Esophagus squamous epithelium (tissue), 5 donors: ENCODE measurements around the gene CAVIN1. TPM values are rescaled to one million over a fixed set of nuclear protein-coding genes. Genes with fewer than 3 reads are reported as not detected.
"Not testable (repeated sequence)": the region's sequence is repeated elsewhere in the genome, so short reads cannot be mapped to it uniquely, and the experiment has no call there.

ENCODE experiments used
- DNase-seq: peaks from one replicate; lab custom pipeline; 2025; lab: John Stamatoyannopoulos, UW
- H3K27ac ChIP-seq, 4 donors: fragments of 200-600 bp; sonication (generic); one replicate each; pipeline ENCODE4 v1.5.1; 2016 to 2019; ENCODE audit warnings: mild to moderate bottlenecking in 1 of 4
- H3K27me3 ChIP-seq, 4 donors: fragments of 200-600 bp; sonication (generic); 1 replicate in 3 of 4; 2 replicates in 1 of 4; pipeline versions ENCODE4 v1.5.1 to v1.6.0; 2017 to 2021; ENCODE audit warnings: antibody characterized with exemption in 1 of 4
- H3K36me3 ChIP-seq, 3 donors: fragments of 200-600 bp; sonication (generic); one replicate each; pipeline ENCODE4 v1.5.1; 2016 to 2019
- H3K4me1 ChIP-seq, 3 donors: fragments of 200-600 bp; sonication (generic); one replicate each; pipeline ENCODE4 v1.5.1; 2017 to 2019
- H3K4me3 ChIP-seq, 4 donors: fragments of 200-600 bp; sonication (generic); 1 replicate in 3 of 4; 2 replicates in 1 of 4; pipeline ENCODE4 v1.5.1; 2016 to 2019; ENCODE audit warnings: mild to moderate bottlenecking in 2 of 4, moderate library complexity in 1 of 4
- H3K9me3 ChIP-seq, 3 donors: fragments of 200-600 bp; sonication (generic); one replicate each; pipeline ENCODE4 v1.5.1; 2016 to 2019
- POLR2A ChIP-seq, 4 donors: fragments of 450-650 bp; IDR thresholded peaks; one replicate each; pipeline ENCODE4 v1.6.1; 2017; ENCODE audit warnings: antibody characterized with exemption in 4 of 4, mild to moderate bottlenecking in 4 of 4, moderate library complexity in 3 of 4
- WGBS, 2 donors: methylation state at CpG; one replicate each; pipeline ENCODE4 v1.1.5; 2018; 5-methylcytosine and 5-hydroxymethylcytosine counted together
- intact Hi-C: fragments of 100-400 bp; cut with DNase I; formaldehyde crosslinking; loops from one replicate; pipeline ENCODE4 v1.15.0; 2022
- total RNA-seq, 4 donors: library from RNA; depleted of rRNA; stranded (reverse); fragments of >200 nt; gene quantifications; one replicate each; pipeline ENCODE4 v1.1.0, GENCODE V29; 2016
- TF ChIP-seq, protein P1 (sequence below), 6 experiments: fragments of 450-650 bp in 4 of 6; fragments of 200-600 bp in 2 of 6; sonication (generic) in 2 of 6; IDR thresholded peaks; one replicate each; pipeline ENCODE4 v1.5.1; 2016 to 2019; ENCODE audit warnings: antibody characterized with exemption in 6 of 6, mild to moderate bottlenecking in 4 of 6, moderate library complexity in 4 of 6
- donor health status: DM: yes; HTN: yes; CAD: no.

The CAVIN1 gene
- total RNA-seq, 4 donors from 2014 or later: 67.8 to 210 (median 113) TPM

DNA sequence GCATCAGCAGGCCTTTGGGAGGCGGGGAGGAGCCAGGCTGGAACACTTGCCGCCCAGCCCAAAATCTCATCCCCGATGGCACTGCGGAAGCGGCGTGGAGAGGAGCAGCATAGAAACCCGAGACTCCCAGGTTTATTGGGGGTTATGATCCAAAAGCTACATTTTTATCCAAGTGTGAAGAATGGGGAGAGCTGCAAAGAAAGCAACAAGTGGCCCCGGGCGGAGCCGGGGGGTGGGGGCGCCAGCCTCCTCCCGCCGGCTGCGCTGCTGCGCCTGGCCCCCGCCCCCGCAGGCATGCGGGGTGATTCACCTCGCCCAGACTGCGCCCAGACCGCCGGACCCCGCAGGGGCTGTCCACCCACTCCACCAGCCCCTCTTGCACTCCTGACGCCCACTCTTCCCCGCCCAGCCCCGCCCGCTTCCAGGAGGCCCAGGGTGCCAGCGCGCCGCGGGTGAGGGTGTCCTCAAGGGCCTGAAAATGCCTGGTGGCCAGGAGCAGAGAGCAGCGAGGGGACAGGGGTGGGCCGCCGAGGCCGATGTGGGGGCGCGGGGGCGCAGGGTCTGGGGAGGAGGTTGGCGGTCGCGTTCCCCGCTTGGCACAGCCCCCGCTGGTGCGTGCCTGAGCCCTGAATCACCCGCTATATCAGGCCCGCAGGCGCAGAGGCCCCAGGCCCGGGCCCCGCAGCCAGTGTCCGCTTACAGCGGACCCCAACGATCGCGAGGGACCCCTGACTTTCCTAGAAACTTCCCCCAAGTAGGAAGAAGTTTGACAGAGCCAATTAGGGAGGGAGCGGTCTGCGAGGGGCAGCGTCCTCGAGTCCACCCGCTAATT, 1.3 kb downstream of the CAVIN1 start:
- WGBS, 2 donors: 1 to 43% methylated on average over 6 to 15 of the region's 59 CpGs
- H3K4me1 ChIP-seq: peaks cover 15 to 88% (median 34%) of the 10 kb centered on the region in 3 donors
- no peaks in the 10 kb centered on the region for H3K9me3 ChIP-seq
- intact Hi-C loops: loop anchor here (10.0 kb wide), 1 partner anchor 93 kb away; no protein-coding TSS in a partner anchor
- DNase-seq: no peak
- TF ChIP-seq, protein P1, sequence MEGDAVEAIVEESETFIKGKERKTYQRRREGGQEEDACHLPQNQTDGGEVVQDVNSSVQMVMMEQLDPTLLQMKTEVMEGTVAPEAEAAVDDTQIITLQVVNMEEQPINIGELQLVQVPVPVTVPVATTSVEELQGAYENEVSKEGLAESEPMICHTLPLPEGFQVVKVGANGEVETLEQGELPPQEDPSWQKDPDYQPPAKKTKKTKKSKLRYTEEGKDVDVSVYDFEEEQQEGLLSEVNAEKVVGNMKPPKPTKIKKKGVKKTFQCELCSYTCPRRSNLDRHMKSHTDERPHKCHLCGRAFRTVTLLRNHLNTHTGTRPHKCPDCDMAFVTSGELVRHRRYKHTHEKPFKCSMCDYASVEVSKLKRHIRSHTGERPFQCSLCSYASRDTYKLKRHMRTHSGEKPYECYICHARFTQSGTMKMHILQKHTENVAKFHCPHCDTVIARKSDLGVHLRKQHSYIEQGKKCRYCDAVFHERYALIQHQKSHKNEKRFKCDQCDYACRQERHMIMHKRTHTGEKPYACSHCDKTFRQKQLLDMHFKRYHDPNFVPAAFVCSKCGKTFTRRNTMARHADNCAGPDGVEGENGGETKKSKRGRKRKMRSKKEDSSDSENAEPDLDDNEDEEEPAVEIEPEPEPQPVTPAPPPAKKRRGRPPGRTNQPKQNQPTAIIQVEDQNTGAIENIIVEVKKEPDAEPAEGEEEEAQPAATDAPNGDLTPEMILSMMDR (IDR thresholded peaks at IDR 0.05): no peak
- TF ChIP-seq POLR2A (IDR thresholded peaks at IDR 0.05): no peak
- H3K4me3 ChIP-seq: peak overlapping the region; percentile 59 to 95 (median 86)
- H3K36me3 ChIP-seq: no peaks in the 10 kb centered on the region
- H3K27me3 ChIP-seq: peaks cover 0 to 18% (median 0%) of the 10 kb centered on the region in 4 donors
- H3K27ac ChIP-seq: peak overlapping the region; percentile 91 to 99 (median 96)

DNA sequence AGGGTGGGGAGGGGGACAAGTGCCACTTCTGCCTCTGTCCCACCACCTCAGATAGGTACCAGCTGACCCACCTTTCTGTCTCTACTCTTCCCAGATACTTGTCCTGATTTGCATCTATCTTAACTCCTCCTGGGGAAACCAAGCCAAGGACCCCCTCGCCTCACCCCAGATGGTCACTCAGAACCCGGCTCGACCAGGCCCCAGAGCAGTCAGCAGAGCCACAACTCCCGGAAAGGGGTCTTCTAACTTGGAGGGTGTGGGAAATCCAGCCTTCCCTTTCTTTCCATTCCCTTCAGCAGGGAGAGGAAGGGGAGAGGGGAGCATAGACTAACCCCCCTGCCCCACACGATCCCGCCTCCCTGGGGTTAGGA, 1.9 kb downstream of the CAVIN1 start:
- intact Hi-C loops: loop anchor here (10.0 kb wide), 1 partner anchor 94 kb away; no protein-coding TSS in a partner anchor
- Histone ChIP-seq H3K36me3 (no peaks in the 10 kb centered on the region), H3K4me3 (peak overlapping the region; percentile 59 to 95 (median 86)), H3K4me1 (peaks cover 15 to 94% (median 39%) of the 10 kb centered on the region in 3 donors), H3K27me3 (peaks cover 0 to 18% (median 0%) of the 10 kb centered on the region in 4 donors), H3K9me3 (no peaks in the 10 kb centered on the region), H3K27ac (peak overlapping the region; percentile 91 to 99 (median 96))
- DNase-seq: no peak
- 0 to 14% methylated on average over 5 of the region's 6 CpGs for WGBS, 2 donors
- TF ChIP-seq POLR2A (IDR thresholded peaks at IDR 0.05): no peak
- TF ChIP-seq, protein P1 (IDR thresholded peaks at IDR 0.05): no peak

DNA sequence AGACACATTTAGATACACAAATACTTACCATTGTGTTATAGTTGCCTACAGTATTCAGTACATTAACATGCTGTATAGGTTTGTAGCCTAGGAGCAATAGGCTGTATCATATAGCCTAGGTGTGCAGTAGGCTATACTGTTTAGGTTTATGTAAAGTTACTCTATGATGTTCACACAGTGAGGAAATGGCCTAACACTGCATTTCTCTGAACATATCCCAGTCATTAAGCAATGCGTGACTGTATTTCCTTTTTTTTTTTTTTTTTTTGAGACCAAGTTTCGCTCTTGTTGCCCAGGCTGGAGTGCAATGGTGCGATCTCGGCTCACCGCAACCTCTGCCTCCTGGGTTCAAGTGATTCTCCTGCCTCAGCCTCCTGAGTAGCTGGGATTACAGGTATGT, 5.1 kb downstream of the CAVIN1 start:
- H3K9me3 ChIP-seq, intact Hi-C loops, H3K4me3 ChIP-seq, H3K36me3 ChIP-seq, DNase-seq: not testable (repeated sequence)
- H3K27me3 ChIP-seq: peaks cover 0 to 11% (median 0%) of the 10 kb centered on the region in 4 donors
- H3K27ac ChIP-seq: peak overlapping the region in 3 of 4 donors; percentile 30 to 97 (median 95)
- peaks cover 16 to 100% (median 53%) of the 10 kb centered on the region in 3 donors for H3K4me1 ChIP-seq
- WGBS, 2 donors: 48 to 71% methylated on average over 4 to 5 of the region's 5 CpGs

DNA sequence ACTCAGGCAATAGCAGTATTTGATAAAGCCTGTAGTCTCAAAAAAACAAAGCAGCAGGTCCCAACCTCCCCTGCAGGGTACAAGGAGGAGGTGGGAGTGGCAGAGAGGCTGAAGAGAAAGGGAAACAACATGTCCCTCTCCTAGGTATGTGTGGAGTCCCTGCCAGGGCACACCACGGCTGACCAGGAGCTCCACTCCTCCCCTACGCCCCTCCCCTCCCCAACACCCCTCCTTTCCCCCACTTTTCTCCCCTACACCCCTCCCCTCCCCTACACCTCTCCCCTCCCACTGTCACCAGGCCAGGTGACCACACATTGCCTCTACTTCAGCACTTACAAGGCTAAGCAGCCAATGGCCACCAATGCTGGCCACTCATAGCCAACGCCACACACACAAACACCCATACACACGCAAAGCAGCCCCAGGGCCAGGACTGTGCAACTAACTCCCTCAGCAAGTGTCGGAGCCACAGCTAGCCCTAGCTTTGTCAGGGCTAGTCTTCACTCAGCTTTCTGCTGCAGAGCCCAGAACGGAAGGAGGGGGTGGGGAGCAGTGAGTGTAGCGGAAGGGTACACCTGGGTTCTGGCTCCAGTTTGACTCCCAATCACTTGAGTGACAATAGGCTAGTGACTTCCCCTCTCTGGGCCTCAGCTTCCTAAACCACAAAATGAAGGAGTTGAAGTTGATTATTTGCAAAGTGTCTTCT, 8.2 kb downstream of the CAVIN1 start:
- Histone ChIP-seq H3K9me3 (no peaks in the 10 kb centered on the region), H3K4me3 (peak overlapping the region in 3 of 4 donors; percentile 6 to 50 (median 17)), H3K36me3 (no peaks in the 10 kb centered on the region), H3K27me3 (no peaks in the 10 kb centered on the region), H3K27ac (peak overlapping the region; percentile 57 to 97 (median 76)), H3K4me1 (peaks cover 26 to 100% (median 76%) of the 10 kb centered on the region in 3 donors)
- no peak for DNase-seq
- intact Hi-C loops: no loop called here
- 7 to 19% methylated on average over 4 to 5 of the region's 7 CpGs for WGBS, 2 donors
- TF ChIP-seq, protein P1 (IDR thresholded peaks at IDR 0.05): no peak
- TF ChIP-seq POLR2A (IDR thresholded peaks at IDR 0.05): no peak

DNA sequence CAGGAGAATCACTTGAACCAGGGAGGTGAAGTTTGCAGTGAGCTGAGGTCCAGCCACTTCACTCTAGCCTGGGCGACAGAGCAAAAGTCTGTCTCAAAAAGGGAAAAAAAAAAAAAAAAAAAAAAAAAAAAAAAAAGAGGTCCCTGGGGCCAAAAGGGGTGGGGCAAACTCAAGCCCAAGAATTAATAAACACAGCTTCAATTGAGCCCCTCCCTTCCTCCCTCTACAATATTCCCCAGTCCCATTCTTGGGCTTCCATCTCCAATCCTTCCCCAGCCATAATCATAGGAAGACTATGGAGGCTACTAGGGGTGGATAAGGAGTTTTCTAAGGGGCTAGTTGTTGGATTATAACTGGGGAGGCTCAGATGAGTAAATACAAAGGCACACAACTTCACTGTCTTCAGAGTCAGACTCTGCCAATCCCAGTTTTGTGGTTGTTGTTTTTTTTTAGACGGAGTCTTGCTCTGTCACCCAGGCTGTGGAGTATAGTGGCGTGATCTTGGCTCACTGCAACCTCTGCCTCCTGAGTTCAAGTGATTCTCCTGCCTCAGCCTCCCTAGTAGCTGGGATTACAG, 9.5 kb downstream of the CAVIN1 start:
- Histone ChIP-seq H3K27ac (peak overlapping the region; percentile 57 to 97 (median 74)), H3K4me3 (no peak overlapping the region), H3K4me1 (peaks cover 32 to 100% (median 80%) of the 10 kb centered on the region in 3 donors), H3K36me3 (no peaks in the 10 kb centered on the region), H3K9me3 (no peaks in the 10 kb centered on the region), H3K27me3 (no peaks in the 10 kb centered on the region)
- 51 to 55% methylated on average over 2 to 3 of the region's 3 CpGs for WGBS, 2 donors
- TF ChIP-seq, protein P1 (IDR thresholded peaks at IDR 0.05): no peak
- TF ChIP-seq POLR2A (IDR thresholded peaks at IDR 0.05): no peak
- no peak for DNase-seq
- intact Hi-C loops: no loop called here
